Epithelial cell of esophagus (primary cell): ENCODE data around the gene LIG1.
"Not testable (repeated sequence)": the region's sequence is repeated elsewhere in the genome, so short reads cannot be mapped to it uniquely, and the experiment has no call there.

Experiments used
- DNase-seq: peaks from one replicate; pipeline ENCODE4 v3.0.0; 2010; ENCODE audit warnings: low read depth
- H3K4me3 ChIP-seq: 2 replicates; pipeline ENCODE4 v1.5.1; 2011; ENCODE audit warnings: mild to moderate bottlenecking, low read length, control low read depth
- TF ChIP-seq, protein P1 (sequence below): IDR thresholded peaks from 2 replicates; pipeline ENCODE4 v1.5.1; 2011; ENCODE audit warnings: low read depth, mild to moderate bottlenecking, low read length, control low read depth, inconsistent platforms; ENCODE audit not compliant: insufficient read depth; ENCODE audit errors: missing control alignments

Gene LIG1

DNA sequence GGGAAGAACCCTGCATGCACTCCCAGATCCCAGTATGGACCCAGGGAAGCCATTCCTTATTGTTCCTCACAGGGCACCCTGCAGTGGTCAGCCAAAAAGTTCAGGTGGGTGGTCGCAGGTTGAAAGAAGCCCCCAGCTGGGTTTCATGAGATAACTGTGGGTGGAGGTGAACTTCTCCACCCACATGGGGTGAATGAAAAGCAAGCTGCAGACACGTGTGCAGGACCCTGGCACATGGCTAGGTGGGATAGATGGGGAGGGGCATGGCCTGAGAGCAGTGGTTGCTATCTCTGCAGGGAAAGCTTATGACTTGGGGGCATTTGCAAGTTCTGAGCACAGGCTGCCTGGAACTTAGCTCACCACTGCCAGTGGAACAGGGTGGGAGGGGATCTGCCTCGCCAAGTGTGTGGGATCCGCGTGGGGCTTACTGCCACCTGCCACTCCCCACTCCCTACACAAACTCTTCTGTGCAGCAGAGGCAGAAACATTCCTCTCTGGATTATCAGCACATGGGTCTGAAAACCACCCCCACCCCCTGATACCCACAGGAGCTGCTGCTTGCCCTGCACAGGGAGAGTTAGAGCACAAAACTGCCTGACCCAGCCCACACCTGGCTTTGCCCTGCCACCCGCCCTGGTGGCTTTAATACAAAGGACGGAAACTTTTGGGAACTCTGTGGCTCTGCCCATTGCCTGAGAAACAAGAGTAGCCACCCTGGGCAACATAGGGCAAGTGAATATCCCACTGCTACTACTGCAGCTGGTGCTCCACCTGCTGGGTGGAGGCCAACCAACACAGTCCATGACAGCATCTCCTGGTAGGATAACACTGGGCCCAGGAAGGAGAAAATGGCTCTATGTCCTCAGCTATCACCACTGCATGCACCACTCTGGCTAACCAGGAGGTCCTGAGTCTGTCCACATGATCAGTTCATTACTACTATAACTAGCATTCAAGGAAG lies 84.0 kb downstream of the LIG1 start:
- H3K4me3 ChIP-seq, result no peak overlapping the region
- no peak for DNase-seq
- TF ChIP-seq, protein P1, sequence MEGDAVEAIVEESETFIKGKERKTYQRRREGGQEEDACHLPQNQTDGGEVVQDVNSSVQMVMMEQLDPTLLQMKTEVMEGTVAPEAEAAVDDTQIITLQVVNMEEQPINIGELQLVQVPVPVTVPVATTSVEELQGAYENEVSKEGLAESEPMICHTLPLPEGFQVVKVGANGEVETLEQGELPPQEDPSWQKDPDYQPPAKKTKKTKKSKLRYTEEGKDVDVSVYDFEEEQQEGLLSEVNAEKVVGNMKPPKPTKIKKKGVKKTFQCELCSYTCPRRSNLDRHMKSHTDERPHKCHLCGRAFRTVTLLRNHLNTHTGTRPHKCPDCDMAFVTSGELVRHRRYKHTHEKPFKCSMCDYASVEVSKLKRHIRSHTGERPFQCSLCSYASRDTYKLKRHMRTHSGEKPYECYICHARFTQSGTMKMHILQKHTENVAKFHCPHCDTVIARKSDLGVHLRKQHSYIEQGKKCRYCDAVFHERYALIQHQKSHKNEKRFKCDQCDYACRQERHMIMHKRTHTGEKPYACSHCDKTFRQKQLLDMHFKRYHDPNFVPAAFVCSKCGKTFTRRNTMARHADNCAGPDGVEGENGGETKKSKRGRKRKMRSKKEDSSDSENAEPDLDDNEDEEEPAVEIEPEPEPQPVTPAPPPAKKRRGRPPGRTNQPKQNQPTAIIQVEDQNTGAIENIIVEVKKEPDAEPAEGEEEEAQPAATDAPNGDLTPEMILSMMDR, result no peak

DNA sequence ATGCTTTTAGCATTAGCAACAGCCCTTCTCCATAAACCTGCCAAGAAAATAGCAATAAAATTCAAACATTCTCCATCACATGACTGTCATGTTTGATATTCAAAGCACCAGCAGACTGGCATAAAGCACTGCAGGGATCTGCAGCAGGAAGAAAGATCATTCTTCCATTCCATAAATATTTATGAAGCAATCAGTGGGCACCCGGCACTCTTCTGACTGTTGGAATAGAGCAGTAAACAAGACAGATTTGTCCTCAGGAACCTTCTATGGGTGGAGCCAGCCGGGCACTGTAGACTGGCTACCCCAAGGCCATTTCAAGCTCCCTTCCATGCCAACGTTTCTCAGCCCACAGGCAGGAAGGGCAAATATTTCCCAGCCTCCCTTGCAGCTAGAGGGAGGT lies 85.1 kb downstream of the LIG1 start:
- TF ChIP-seq, protein P1, result no peak
- no peak overlapping the region for H3K4me3 ChIP-seq
- DNase-seq, result no peak

DNA sequence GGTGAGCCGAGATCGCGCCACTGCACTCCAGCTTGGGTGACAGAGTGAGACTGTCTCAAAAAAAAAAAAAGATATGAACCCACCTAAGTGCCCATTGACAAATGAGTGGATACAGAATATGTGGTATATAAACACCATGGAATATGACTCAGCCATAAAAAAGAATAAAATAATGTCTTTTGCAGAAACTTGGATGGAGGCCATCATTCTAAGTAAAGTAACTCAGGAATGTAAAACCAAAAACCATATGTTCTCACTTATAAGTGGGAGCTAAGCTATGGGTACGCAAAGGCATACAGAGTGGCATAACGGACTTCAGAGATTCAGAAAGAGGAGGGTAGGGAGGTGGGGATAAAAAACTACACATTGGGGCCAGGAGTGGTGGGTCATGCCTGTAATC lies 89.0 kb downstream of the LIG1 start:
- DNase-seq, result no peak
- H3K4me3 ChIP-seq, result no peak overlapping the region
- TF ChIP-seq, protein P1, result no peak

DNA sequence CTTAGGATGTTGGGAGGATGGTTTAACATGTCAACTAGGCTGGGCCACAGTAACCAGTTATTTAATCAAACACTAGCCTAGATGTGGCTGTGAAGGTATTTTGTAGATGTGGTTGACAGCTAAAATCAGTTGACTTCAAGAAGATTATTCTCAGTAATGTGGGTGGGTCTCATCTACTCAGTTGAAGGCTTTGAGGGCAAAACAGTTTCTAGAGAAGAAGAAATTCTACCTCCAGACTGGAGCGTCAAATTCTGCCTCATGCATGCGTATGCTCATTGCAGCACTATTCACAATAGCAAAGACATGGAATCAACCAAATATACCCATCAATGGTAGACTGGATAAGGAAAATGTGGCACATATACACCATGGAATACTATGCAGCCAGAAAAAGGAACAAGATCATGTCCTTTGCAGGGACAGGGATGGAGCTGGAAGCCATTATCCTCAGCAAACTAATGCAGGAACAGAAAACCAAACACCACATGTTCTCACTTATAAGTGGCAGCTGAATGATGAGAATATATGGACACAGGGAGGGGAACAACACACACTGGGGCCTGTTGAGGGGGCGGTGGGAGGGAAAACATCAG lies 99.9 kb downstream of the LIG1 start:
- not testable (repeated sequence) for H3K4me3 ChIP-seq, DNase-seq

DNA sequence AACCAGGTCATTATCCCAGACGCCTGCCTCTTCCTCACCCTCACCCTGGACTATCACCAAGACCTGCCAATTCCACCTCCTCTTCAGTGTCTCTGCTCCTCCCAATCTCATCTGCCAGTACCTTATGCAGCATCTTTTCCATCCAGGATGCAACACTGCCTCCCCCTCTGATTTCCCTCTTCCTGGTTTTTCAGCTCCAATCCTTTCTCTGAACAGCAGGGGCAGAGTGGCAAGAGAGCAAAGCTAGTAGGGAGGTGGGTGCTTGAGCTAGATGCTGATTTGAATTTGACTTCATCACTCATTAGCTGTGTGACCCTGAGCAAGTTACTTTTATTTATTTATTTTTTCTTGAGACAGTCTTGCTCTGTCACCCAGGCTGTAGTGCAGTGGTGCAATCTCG lies 100.7 kb downstream of the LIG1 start:
- TF ChIP-seq, protein P1, result no peak
- no peak overlapping the region for H3K4me3 ChIP-seq
- no peak for DNase-seq
